ENCODE data around the gene HOXA2.

HOXA2 gene

DNA sequence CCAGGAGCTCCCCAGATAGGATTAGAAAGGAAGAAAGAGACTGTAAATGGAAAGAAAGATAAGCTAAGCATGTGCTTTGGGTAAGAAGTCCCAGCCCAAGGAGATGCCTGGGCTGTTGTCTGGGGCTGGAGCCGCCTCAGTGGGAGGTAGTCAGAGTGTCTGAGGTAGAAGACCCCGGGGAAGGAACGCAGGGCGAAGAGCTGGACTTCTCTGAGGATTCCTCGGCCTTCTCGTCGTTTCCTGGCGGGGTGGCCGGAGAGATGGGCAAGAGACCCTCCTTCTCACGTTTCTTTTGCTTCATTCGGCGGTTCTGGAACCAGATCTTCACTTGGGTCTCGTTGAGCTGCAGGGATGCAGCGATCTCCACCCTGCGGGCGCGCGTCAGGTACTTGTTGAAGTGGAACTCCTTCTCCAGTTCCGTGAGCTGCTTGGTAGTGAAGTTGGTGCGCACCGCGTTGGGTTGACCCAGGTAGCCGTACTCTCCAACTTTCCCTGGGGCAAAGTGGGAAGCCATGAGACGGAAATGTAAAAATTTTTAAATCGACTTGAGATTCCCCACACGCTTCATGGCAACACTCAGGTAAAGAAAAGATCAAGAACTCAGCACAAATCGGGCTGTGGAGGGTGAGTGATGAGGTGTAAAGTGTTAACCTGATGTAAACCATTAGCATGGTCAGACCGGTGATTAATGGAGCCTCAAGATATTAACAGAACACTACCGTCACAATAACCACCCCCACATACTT is 8.0 kb downstream of the HOXA2 start:
- Mint-ChIP-seq H3K4me1 (ENCODE audit: low read depth) (peaks cover 31% of the 10 kb centered on the region), H3K9me3 (no peaks in the 10 kb centered on the region), H3K27me3 (peaks cover 93% of the 10 kb centered on the region), H3K4me3 (no peak overlapping the region), H3K27ac (no peak overlapping the region), H3K36me3 (ENCODE audit: low read depth) (no peaks in the 10 kb centered on the region)
- DNase-seq: no peak

DNA sequence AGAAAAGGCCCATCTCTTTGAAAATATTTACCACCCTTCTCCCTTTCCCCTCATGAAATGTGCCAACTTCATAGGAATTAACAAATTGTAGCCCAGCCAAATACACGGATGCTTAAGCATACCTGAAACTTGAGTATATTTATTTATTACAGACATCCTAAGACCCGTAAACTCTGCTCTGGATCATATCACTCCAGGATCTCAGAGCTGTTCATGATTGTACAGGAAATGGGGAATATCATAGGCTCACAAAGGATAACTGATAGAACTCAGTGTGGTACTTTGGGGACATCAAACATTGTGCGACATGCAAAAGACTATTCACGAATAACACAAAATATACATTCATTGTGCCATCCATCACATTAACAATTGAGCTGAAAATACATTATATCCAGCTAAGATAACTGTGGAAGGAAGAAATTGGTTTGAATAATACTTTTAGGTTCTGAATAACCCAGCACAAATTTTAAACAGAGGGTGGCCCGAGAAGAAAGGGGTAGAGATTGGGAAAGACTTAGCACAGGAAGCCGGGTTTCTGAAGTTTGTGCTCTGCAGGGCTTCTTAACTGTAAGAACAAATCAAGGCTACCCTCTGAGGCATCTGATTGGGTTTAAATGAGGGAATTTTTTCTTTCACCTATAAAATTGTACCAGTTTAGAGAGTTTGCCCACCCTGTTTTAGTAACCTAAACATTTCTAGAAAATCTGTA is 9.1 kb downstream of the HOXA2 start:
- Mint-ChIP-seq H3K36me3 (ENCODE audit: low read depth) (no peaks in the 10 kb centered on the region), H3K9me3 (no peaks in the 10 kb centered on the region), H3K27me3 (peaks cover 93% of the 10 kb centered on the region), H3K4me3 (no peak overlapping the region), H3K4me1 (ENCODE audit: low read depth) (peaks cover 27% of the 10 kb centered on the region), H3K27ac (no peak overlapping the region)
- DNase-seq: no peak

- Mint-ChIP-seq H3K27me3 (peaks cover 92% of the 10 kb centered on the region), H3K36me3 (ENCODE audit: low read depth) (no peaks in the 10 kb centered on the region), H3K4me3 (no peak overlapping the region), H3K27ac (no peak overlapping the region), H3K4me1 (ENCODE audit: low read depth) (peaks cover 25% of the 10 kb centered on the region), H3K9me3 (no peaks in the 10 kb centered on the region)
- no peak for DNase-seq
Measured at GRCh38 chr7:27092819-27093110, 9.7 kb downstream of the HOXA2 start.

GRCh38 chr7:27091941-27092818 is 10.3 kb downstream of the HOXA2 start:
- Mint-ChIP-seq H3K36me3 (ENCODE audit: low read depth) (no peaks in the 10 kb centered on the region), H3K27me3 (peaks cover 92% of the 10 kb centered on the region), H3K9me3 (no peaks in the 10 kb centered on the region), H3K27ac (no peak overlapping the region), H3K4me1 (ENCODE audit: low read depth) (peaks cover 25% of the 10 kb centered on the region), H3K4me3 (no peak overlapping the region)
- DNase-seq: no peak

DNA sequence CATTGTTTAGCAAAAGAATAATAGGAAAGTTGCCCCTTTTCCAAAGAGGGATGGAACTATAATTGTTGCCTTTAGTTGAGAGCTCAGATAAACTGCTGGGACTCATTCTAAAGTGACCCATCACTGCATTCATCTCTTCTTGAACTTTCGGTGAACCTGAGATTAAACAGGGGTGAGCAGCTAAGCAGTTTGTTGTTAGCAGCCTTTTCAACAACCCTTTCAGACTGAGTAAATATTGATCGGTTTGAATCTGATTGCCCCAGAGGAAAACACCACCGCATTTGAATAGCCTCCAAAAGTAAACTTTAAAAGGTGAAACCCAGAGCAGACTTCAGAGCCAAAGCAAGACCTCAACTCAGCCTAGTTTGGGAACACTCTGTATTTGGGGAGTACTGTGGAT is 11.4 kb downstream of the HOXA2 start:
- H3K4me3 Mint-ChIP-seq: no peak overlapping the region
- H3K9me3 Mint-ChIP-seq: no peaks in the 10 kb centered on the region
- H3K27me3 Mint-ChIP-seq: peaks cover 90% of the 10 kb centered on the region
- no peaks in the 10 kb centered on the region for H3K36me3 Mint-ChIP-seq (ENCODE audit: low read depth)
- DNase-seq: no peak
- H3K4me1 Mint-ChIP-seq (ENCODE audit: low read depth): peaks cover 20% of the 10 kb centered on the region
- no peak overlapping the region for H3K27ac Mint-ChIP-seq

- no peaks in the 10 kb centered on the region for H3K9me3 Mint-ChIP-seq
- H3K36me3 Mint-ChIP-seq (ENCODE audit: low read depth): no peaks in the 10 kb centered on the region
- no peak for DNase-seq
- peaks cover 10% of the 10 kb centered on the region for H3K4me1 Mint-ChIP-seq (ENCODE audit: low read depth)
- peak overlapping the region; percentile 31 for H3K4me3 Mint-ChIP-seq
- peaks cover 76% of the 10 kb centered on the region for H3K27me3 Mint-ChIP-seq
- H3K27ac Mint-ChIP-seq: no peak overlapping the region
Measured at GRCh38 chr7:27088002-27088922, 14.2 kb downstream of the HOXA2 start.

DNA sequence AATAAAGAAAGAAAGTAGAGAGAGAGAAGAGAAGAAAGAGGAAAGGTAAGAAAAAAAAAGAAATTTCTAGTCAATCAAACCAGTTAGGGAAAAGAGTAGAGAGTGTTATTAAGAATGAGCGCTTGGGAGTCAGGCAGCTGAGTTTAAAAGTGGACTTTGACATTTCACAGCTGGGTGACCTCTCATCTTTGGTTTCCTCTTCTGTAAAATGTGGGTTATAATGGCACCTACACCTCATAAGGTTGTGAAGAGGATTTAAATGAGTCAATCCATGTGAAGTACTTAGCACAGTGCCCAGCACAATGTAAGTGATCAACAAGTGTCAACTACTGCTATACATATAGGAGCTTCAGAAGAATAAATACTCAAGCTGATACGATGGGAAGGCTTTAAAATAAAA is 18.8 kb downstream of the HOXA2 start:
- no peaks in the 10 kb centered on the region for H3K36me3 Mint-ChIP-seq (ENCODE audit: low read depth)
- H3K9me3 Mint-ChIP-seq: no peaks in the 10 kb centered on the region
- peaks cover 30% of the 10 kb centered on the region for H3K27me3 Mint-ChIP-seq
- DNase-seq: no peak
- no peak overlapping the region for H3K4me3 Mint-ChIP-seq
- H3K4me1 Mint-ChIP-seq (ENCODE audit: low read depth): peaks cover 10% of the 10 kb centered on the region
- H3K27ac Mint-ChIP-seq: no peak overlapping the region

GRCh38 chr7:27082171-27082570 is 20.3 kb downstream of the HOXA2 start:
- H3K36me3 Mint-ChIP-seq (ENCODE audit: low read depth): no peaks in the 10 kb centered on the region
- H3K9me3 Mint-ChIP-seq: no peaks in the 10 kb centered on the region
- no peak overlapping the region for H3K4me3 Mint-ChIP-seq
- no peaks in the 10 kb centered on the region for H3K4me1 Mint-ChIP-seq (ENCODE audit: low read depth)
- peaks cover 17% of the 10 kb centered on the region for H3K27me3 Mint-ChIP-seq
- no peak for DNase-seq
- H3K27ac Mint-ChIP-seq: no peak overlapping the region

DNA sequence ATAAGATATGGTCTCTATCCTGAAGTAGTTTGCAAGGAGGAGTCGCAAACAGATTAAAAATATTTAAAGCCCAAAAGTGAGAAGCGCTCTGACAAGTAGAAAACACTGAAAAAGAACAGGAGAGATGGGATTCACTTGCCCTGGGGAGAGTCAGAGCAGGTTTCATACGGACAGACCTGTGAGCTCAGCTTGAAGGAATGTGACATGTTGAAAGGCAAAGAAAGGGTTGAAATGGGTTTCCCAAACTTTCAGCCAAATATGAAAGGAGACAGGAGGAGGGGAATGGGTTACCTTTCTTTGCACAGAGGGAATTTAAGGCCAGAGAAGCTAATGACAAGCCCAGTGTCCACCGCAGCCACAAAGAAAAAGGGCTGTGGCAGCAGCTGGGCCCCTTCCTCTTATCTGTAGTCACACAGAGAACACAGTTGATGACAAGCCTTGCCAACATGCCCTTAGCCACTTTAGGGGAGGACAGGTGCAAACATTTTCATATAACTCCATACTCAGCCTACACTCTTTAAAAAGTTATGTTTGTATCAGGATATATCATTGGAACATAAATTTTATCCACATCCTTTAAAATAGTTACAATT is 21.5 kb downstream of the HOXA2 start:
- no peak overlapping the region for H3K27ac Mint-ChIP-seq
- H3K4me1 Mint-ChIP-seq (ENCODE audit: low read depth): no peaks in the 10 kb centered on the region
- H3K4me3 Mint-ChIP-seq: no peak overlapping the region
- peaks cover 11% of the 10 kb centered on the region for H3K27me3 Mint-ChIP-seq
- H3K36me3 Mint-ChIP-seq (ENCODE audit: low read depth): no peaks in the 10 kb centered on the region
- no peaks in the 10 kb centered on the region for H3K9me3 Mint-ChIP-seq
- DNase-seq: no peak

GRCh38 chr7:27079234-27079975 is 23.1 kb downstream of the HOXA2 start:
- H3K36me3 Mint-ChIP-seq (ENCODE audit: low read depth): no peaks in the 10 kb centered on the region

DNA sequence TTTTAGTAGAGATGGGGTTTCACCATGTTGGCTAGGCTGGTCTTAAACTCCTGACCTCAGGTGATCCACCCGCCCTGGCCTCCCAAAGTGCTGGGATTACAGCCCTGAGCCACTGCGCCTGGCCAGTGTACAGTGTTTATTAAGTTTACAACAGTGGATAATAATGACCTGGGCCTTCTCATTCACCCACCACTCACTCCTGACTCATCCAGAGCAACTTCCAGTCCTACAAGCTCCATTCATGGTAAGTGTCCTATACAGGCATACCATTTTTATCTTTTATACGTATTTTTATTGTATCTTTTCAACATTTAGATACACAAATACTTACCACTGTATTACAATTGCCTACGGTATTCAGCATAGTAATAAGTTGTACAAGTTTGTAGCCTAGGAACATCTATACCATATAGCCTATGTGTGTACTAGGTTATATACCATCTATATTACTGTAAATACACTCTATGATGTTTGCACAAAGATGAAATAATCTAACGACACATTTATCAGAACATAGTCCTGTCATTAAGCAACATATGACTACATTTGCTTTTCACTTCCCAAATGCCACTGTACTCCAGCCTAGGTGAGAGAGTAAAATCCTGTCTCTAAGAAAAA is 23.8 kb downstream of the HOXA2 start:
- no peaks in the 10 kb centered on the region for H3K36me3 Mint-ChIP-seq (ENCODE audit: low read depth)
- peaks cover 6% of the 10 kb centered on the region for H3K27me3 Mint-ChIP-seq
- no peaks in the 10 kb centered on the region for H3K9me3 Mint-ChIP-seq
- H3K27ac Mint-ChIP-seq: no peak overlapping the region
- H3K4me3 Mint-ChIP-seq: no peak overlapping the region
- no peak for DNase-seq
- H3K4me1 Mint-ChIP-seq (ENCODE audit: low read depth): no peaks in the 10 kb centered on the region

More at GRCh38 chr7:27079234-27079975, 23.1 kb downstream of the HOXA2 start:
- Mint-ChIP-seq H3K4me3 (no peak overlapping the region), H3K27me3 (peaks cover 8% of the 10 kb centered on the region), H3K4me1 (ENCODE audit: low read depth) (no peaks in the 10 kb centered on the region), H3K27ac (no peak overlapping the region), H3K9me3 (no peaks in the 10 kb centered on the region)
- DNase-seq: no peak

DNA sequence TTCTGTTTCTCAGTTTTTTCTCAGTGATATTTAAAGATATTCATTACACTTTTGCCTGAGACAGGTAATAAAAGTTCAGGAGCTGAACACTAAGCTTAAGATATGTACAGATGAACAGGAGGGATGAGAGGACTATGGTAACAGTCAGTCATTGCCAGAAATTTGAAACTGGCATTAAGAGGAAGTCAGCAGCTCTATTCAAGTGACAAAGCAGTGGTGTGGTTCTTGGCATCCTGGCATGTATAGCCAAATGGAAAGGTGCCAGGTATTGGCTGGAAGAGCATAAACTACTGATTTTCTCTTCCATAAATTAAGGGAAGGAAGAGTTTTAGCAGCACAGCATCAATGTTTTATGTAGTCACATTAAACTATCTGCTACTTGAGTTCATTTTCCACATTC is 29.4 kb downstream of the HOXA2 start:
- no peak overlapping the region for H3K27ac Mint-ChIP-seq
- no peaks in the 10 kb centered on the region for H3K4me1 Mint-ChIP-seq (ENCODE audit: low read depth)
- no peaks in the 10 kb centered on the region for H3K9me3 Mint-ChIP-seq
- no peak for DNase-seq
- no peaks in the 10 kb centered on the region for H3K36me3 Mint-ChIP-seq (ENCODE audit: low read depth)
- H3K4me3 Mint-ChIP-seq: no peak overlapping the region
- H3K27me3 Mint-ChIP-seq: peaks cover 17% of the 10 kb centered on the region
